Femur (tissue), 1 donor: ENCODE data around the gene BUD13.
"Not testable (repeated sequence)": the region's sequence is repeated elsewhere in the genome, so short reads cannot be mapped to it uniquely, and the experiment has no call there.

Experiments
- DNase-seq: peaks from one replicate; pipeline ENCODE4 v3.0.0-alpha.2; 2017

The BUD13 gene

GRCh38 chr11:116772443-116773202 is at the start of gene BUD13:
BUD13 (minus strand) TSS chr11:116772987; CDS start chr11:116772964, 23 bp downstream.
- peak; percentile 93 for DNase-seq

- no peak for DNase-seq
Observed at GRCh38 chr11:116822575-116822974, 49.8 kb upstream of the BUD13 start.

GRCh38 chr11:116821050-116821918 is 48.5 kb upstream of the BUD13 start:
- no peak for DNase-seq

- no peak for DNase-seq
Observed at GRCh38 chr11:116819049-116819448, 46.3 kb upstream of the BUD13 start.

- no peak for DNase-seq
Observed at GRCh38 chr11:116814502-116814901, 41.7 kb upstream of the BUD13 start.

GRCh38 chr11:116813781-116814471 is 41.1 kb upstream of the BUD13 start:
- DNase-seq, result no peak

- DNase-seq, result no peak
Observed at GRCh38 chr11:116813170-116813569, 40.4 kb upstream of the BUD13 start.

GRCh38 chr11:116812109-116812508 is 39.3 kb upstream of the BUD13 start:
- DNase-seq, result no peak

- DNase-seq, result no peak
Observed at GRCh38 chr11:116811194-116811593, 38.4 kb upstream of the BUD13 start.

- no peak for DNase-seq
Observed at GRCh38 chr11:116808262-116809175, 35.7 kb upstream of the BUD13 start.

- no peak for DNase-seq
Observed at GRCh38 chr11:116807601-116808261, 34.9 kb upstream of the BUD13 start.

- no peak for DNase-seq
Observed at GRCh38 chr11:116804001-116804400, 31.2 kb upstream of the BUD13 start.

GRCh38 chr11:116801662-116802061 is 28.9 kb upstream of the BUD13 start:
- DNase-seq, result not testable (repeated sequence)

- no peak for DNase-seq
Observed at GRCh38 chr11:116800610-116801009, 27.8 kb upstream of the BUD13 start.

GRCh38 chr11:116798368-116798767 is 25.6 kb upstream of the BUD13 start:
- no peak for DNase-seq

- no peak for DNase-seq
Observed at GRCh38 chr11:116797816-116798215, 25.0 kb upstream of the BUD13 start.

- DNase-seq, result no peak
Observed at GRCh38 chr11:116796548-116796947, 23.8 kb upstream of the BUD13 start.

- no peak for DNase-seq
Observed at GRCh38 chr11:116794851-116795250, 22.1 kb upstream of the BUD13 start.

- DNase-seq, result no peak
Observed at GRCh38 chr11:116793772-116794097, 20.9 kb upstream of the BUD13 start.

GRCh38 chr11:116792869-116793771 is 20.3 kb upstream of the BUD13 start:
- no peak for DNase-seq
